Measurements from ENCODE around the gene FCHSD1.
"Not testable (repeated sequence)": the region's sequence is repeated elsewhere in the genome, so short reads cannot be mapped to it uniquely, and the experiment has no call there.

FCHSD1 gene

GRCh38 chr5:141618030-141618803 lies 33.0 kb downstream of the FCHSD1 start:
- FAIRE-seq (no peak), DNase-seq (ENCODE audit: low spot score) (peak; percentile 50)

GRCh38 chr5:141617682-141618029 lies 33.6 kb downstream of the FCHSD1 start:
- DNase-seq (ENCODE audit: low spot score) (no peak), FAIRE-seq (no peak)

DNA sequence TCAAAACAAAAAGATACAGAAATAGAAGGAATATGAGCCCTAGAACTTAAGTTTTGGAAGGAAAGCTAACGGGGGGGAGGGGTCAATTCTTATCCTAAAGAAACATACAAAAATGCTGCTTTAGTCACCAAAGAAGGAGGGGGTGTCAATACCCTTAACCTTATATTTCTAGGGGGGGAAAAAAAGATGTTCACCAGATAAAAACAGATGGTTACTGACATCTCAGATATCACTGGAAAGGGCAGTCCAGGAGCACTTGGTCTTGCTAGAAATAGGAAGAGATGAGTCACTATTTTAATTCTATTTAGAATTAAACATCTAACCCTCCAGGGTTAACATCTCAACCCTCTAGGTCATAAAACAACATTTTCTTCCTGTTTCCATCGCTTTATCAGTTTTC lies 34.1 kb downstream of the FCHSD1 start:
- FAIRE-seq (no peak), DNase-seq (ENCODE audit: low spot score) (no peak)

DNA sequence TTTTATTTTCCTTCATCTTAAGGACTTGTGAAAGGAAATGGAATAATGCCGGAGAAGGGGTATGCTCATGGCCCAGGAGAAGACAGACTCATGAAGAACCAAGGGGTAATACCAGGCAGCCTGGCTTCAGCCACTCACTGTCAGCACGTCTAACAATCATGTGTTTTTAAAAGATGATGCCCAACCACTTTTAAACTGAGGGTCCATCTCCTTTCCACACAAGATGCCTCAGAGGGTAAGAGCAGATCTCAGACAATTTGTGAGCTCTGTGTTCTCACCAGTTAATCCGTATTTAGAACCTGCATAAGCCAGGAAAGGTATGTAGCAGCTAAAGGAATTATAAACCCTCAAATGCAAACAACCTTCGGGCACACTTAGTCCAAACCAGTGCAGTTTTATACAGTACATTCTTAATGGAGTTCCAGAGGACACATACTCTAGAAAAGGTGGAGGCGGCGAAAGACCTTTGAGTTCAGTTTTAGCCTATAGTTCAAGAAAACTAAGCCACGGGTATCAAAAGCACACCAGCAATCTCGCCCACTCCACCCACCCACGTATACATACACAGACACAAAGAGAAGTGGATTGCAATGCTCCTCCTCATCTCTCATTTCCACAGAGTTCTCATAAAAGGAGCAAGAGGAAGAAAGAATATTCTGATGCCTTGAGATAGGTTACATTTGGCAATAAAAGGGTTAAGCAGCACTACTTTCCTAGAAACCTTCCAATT lies 35.1 kb downstream of the FCHSD1 start:
- DNase-seq (ENCODE audit: low spot score) (no peak), FAIRE-seq (no peak)

DNA sequence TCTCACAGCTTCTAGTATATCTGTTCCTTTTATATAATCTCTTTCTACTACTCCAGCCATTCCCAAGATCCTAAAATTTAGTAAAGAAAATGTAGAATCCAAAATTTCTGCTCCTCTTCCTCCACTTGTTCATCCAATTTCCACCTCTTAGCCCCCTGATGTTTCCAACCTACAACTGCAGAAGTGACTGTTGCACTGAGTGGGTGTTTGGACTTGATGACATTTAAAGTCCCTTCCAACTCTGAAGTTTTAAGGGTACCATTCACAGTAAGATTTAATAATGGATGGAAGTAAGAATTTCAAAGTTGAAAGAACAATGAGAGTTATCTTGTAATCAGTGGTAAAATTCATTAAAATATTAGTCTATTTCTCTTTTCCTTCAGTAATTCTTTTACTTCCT lies 37.9 kb downstream of the FCHSD1 start:
- DNase-seq (ENCODE audit: low spot score): no peak
- FAIRE-seq: no peak

- DNase-seq (ENCODE audit: low spot score): no peak
- FAIRE-seq: no peak
Measured at GRCh38 chr5:141611289-141611688, 39.9 kb downstream of the FCHSD1 start.

GRCh38 chr5:141609921-141610320 lies 41.3 kb downstream of the FCHSD1 start:
- not testable (repeated sequence) for DNase-seq (ENCODE audit: low spot score); FAIRE-seq

DNA sequence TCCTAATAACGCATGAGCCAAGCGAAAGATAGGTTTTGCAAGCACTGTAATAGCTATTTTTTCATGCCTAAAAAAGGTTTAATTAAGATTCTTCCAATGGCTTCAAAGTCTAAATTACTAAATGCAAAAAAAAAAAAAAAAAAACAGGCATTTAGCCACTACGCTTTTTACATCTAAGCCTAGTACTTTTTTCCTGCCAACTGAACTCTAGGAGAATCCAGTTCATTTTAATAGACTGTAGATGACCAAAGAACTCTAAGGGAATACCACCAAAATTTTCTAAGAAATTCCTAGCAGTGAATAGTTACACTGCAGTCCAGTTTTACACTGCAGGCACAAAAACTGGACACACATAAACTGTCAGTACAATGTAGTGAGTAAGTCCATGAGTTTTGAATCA lies 42.2 kb downstream of the FCHSD1 start:
- no peak for DNase-seq (ENCODE audit: low spot score)
- no peak for FAIRE-seq

GRCh38 chr5:141608557-141608956 lies 42.7 kb downstream of the FCHSD1 start:
- DNase-seq (ENCODE audit: low spot score) (no peak), FAIRE-seq (no peak)

- DNase-seq (ENCODE audit: low spot score) (no peak), FAIRE-seq (no peak)
Measured at GRCh38 chr5:141608046-141608445, 43.2 kb downstream of the FCHSD1 start.

GRCh38 chr5:141605523-141606277 lies 45.5 kb downstream of the FCHSD1 start:
- no peak for DNase-seq (ENCODE audit: low spot score)

DNA sequence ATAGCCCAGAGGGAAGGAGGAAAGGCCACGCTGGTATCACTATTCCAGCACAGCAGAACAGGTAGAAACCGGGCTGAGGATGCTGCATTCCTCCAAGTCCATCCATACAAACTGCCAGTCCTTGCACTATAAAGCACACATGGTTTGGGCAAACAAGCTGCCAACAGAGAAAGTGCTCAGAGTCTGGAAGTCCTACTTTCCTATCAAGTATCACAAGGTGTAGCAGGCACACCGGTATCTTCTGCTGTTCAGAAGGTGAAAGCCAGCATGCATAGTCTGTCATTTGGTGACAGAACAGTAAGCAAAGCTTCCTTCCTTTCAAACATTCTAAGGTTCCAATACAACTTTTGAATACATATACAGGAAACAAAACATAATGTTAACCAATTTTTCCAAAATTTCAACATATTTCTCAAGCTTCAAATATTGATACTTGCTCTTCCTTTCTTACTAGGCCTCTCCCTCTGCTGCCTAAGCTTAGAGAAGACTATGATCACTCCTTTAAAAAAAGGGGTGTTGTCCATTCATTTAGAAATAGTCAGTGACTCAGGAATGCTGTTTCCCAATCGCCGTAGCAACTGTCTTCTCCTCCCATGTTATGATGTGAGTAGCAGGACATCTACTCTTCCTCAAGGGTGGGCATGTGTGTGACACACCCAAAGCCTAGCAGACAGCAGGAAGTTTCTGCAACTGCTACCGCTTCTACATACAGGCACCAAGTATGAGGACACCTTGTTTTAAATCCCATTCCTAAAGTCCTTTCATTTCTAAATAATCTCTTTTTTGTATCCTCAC lies 47.1 kb downstream of the FCHSD1 start:
- DNase-seq (ENCODE audit: low spot score) (peak; percentile 36), FAIRE-seq (no peak)

More at GRCh38 chr5:141605523-141606277, 45.5 kb downstream of the FCHSD1 start:
- FAIRE-seq: no peak

GRCh38 chr5:141602606-141603005 lies 48.6 kb downstream of the FCHSD1 start:
- no peak for FAIRE-seq
- DNase-seq (ENCODE audit: low spot score): no peak

DNA sequence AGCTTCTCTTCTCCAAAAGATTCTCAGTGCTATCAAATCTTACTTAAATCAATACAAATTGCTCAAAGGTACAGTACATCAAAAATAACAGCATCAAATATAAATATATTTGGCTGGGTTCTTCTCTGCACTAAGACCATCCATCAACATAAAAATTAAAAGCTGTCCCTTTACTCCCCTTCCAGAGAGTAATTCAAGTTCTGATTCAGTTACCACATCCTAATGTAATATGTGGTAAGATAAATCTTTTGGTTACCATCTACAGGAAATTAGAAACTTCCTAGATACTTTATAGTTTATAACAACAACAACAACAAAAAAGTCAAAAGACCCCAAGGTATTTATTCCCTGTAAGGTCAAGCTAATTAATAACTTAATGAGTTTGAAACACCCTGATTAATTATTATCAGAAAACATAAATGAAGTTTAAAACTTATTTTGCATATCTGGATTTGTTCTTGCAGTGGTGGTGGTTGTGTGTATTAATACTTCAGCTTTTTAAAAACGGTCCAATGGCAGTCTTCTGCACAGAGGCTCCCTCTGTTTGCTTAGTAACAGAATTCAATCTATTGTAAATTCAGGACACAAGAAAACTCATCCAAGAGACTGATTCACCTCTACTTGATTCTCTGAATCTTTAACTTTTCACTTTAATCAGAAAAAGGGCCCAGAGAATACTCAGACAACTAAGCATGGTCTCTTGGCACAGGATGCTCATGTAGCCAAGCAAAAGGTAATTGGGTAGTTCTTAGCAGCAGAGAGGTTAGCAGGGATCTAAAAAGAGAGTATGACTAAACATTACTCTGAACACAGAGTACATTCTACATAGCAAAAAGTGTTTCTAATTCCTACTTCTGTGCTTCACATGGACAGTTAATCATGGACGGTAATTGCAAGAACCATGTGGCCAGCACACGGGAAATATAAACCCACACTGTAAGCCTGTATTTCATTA lies 52.5 kb downstream of the FCHSD1 start:
- no peak for DNase-seq (ENCODE audit: low spot score)
- FAIRE-seq: no peak

DNA sequence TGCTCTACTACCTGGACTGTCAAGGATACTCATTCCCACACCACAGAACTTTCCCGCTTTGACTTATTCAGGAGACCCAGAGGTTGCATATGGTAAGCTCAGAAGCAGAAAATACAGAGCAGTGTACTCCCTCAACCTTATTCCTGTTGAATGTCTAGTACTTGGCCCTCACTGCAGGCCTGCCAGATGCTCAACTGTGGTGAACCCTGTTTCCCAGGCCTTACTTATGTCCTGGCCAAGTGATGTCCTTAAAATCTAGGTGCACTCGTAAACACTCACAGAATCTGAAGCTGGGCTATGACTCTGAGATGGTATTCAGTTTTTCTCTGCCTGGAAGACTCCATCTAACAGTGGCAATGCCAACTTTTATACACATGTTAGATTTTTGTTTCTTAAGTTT lies 53.4 kb downstream of the FCHSD1 start:
- DNase-seq (ENCODE audit: low spot score) (no peak), FAIRE-seq (no peak)

DNA sequence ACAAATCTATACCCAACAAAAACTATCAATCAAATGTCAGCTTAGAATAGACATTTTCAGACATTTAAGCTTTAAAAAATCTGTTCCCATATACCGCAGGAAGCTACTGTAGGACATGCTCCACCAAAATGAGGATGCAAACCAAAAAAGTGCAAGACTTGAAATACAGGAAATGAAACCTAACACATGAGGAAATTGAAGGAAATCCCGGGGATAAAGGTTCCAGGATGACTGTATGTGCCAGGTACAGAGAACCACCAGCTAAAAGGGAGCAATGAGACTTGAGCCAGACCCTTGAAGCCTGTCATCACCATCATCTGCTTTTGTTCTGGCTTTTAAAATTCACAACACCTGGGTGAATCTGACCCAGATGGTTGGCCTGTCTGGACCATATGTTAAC lies 53.8 kb downstream of the FCHSD1 start:
- FAIRE-seq: no peak
- DNase-seq (ENCODE audit: low spot score): no peak

GRCh38 chr5:141596867-141597266 lies 54.4 kb downstream of the FCHSD1 start:
- DNase-seq (ENCODE audit: low spot score) (no peak), FAIRE-seq (no peak)

DNA sequence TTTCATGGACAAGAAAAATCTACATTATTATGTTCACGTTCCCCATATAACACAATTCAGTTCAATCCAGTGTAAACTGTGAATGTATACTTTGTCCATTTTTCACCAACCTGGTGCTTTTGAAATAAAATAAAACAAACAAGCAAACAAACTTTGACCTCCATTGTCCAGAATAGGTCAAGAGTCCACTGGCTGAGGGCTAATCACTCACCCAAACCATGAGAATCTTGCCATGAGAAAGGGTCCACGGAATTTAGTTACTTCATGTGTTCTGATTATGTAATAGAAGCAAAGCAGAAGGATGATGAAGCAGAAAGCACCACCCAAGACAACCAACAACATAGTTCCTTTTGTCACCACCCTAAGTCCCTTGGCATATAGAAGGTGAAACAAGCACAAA lies 61.1 kb downstream of the FCHSD1 start:
- DNase-seq (ENCODE audit: low spot score): no peak
- FAIRE-seq: no peak

All from urothelium cell line (cell line).